ENCODE measurements around the gene GPR137B.
"Not testable (repeated sequence)": the region's sequence is repeated elsewhere in the genome, so short reads cannot be mapped to it uniquely, and the experiment has no call there.

GPR137B gene

DNA sequence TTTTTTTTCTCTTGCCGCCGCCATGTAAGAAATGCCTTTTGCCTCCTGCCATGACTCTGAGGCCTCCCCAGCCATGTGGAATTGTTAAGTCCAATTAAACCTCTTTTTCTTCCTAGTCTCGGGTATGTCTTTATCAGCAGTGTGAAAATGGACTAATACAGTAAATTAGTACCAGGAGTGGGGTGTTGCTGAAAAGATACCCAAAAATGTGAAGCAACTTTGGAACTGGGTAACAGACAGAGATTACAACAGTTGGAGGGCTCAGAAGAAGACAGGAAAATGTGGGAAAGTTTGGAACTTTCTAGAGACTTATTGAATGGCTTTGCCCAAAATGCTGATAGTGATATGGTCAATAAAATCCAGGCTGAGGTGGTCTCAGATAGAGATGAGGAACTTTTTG lies 19.4 kb downstream of the GPR137B start:
- not testable (repeated sequence) for ATAC-seq

DNA sequence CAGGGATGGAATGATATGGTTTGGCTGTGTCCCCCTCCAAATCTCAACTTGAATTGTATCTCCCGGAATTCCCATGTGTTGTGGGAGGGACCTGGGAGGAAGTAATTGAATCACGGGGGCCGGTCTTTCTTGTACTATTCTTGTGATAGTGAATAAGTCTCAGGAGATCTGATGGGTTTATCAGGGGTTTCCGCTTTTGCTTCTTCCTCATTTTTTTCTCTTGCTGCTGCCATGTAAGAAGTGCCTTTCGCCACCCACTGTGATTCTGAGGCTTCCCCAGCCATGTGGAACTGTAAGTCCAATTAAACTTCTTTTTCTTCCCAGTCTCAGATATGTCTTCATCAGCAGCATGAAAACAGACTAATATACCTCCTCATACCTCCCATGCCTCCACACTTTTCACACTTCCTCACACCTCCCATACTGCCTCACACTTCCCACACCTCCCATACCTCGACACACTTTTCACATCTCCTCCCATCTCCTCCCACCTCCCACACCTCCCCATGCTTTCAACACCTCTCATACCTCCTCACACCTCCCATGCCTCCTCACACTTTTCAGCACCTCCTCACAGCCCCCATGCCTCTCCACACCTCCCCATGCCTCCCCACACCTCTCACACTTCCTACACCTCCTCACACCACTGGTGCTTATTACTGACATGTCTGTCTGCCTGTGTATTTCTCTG lies 21.3 kb downstream of the GPR137B start:
- ATAC-seq, result no peak

DNA sequence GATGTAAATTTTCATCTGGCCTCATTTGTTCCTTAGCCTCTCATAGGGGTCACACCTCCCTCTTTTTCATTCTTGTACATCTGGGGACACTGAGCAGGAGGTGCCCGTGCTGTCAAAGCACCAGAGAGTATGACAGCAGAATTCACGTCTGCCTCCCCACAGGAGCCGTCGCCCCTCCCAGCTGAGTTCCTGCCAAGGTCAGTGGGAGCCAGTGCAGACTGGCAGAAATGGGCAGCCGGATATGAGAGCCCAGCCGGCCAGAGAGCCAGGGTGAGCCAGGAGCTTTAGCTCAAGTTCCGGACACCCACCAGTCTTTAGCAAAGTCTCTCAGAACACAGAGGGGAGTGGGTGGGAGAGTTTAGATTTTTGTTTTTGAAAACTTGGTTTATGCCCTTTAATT lies 21.9 kb downstream of the GPR137B start:
- ATAC-seq, result no peak

DNA sequence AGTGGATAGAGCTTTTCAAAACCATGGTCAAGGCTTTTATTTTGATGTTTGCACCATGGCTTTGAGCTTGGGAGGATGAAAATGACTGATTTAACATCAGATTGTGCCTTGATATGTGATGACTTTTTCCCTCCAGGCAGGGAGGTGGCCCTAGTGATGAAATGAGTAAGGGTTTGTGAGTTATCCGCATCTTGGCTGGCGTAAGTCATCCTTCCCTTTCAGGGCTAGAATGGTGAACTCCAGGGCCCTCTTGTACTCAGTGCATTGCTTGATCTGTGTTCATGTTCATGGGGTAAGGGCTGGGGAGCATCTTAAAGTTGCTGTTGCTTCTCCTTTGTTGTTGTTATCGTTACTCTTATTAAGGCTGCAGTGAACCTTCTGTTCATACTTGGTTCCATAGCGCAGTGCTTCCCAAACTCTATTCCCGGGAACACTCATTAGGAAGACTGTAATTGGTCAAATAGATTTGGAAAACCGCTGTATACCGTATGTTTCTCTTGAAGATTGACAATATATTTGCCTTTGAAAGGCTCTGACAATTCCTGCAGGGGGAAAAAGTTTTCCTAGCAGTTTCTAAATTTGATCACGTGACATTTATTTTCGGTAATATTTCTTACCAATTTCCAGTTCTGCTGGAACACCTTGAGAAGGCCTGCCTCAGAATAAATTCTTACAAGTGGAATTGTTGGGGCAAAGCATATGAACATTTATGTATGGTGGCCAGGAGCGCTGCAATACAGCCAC lies 23.1 kb downstream of the GPR137B start:
- ATAC-seq, result no peak

DNA sequence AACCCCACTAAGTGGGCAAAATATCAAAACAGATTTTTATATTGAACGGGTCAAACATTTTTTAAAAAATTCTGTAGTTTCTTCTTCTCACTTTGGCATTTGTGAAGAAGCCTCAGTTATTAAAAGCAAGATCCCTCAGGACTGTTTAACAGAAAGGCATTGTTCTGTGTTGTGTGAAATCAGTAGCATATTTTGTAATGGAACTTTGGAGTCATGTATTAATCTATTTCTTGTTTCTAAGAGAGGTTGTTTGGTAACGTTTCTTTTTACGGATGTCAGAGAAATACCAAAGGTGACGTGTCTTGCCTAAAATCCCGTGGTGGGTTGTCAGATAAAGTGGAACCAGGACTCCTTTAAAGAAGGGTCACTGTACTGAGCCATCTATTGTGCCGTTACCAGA lies 23.7 kb downstream of the GPR137B start:
- ATAC-seq, result no peak

DNA sequence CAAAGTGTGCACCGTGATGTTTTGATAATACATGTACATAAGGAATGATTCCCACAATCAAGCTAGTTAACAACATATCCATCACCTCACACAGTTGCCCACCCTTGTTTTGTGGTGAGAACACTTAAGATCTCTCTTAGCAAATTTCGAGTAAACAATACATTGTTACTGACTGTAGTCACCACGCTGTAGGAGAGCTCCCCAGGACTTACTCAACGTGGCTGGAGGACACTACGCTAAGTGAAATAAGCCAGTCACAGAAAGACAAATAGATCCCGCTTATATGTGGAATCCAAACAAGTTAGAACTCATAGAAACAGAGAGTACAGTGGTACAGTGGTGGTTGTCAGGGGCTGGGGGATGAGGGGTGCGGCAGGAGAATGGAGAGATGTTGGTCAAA lies 24.8 kb downstream of the GPR137B start:
- ATAC-seq, result no peak

DNA sequence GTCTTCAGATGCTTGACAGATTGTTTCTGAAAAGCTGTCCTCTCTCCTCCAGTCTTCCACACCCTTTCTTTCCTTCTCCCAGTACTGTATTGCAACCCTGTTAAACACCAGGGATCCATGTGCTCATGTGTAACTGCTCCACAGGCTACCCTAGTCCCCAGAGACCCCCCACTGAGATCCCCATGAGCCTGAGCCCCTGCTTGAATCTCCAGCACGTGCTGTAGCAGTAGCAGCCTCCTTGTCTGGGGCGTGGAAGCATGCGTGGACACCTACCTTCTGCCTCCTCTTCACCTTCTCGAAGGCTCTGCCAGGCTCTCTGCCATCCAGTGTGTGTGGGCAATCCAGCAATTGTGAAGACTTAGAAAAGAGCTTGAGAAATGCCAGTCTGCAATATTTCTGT lies 25.2 kb downstream of the GPR137B start:
- ATAC-seq, result no peak

DNA sequence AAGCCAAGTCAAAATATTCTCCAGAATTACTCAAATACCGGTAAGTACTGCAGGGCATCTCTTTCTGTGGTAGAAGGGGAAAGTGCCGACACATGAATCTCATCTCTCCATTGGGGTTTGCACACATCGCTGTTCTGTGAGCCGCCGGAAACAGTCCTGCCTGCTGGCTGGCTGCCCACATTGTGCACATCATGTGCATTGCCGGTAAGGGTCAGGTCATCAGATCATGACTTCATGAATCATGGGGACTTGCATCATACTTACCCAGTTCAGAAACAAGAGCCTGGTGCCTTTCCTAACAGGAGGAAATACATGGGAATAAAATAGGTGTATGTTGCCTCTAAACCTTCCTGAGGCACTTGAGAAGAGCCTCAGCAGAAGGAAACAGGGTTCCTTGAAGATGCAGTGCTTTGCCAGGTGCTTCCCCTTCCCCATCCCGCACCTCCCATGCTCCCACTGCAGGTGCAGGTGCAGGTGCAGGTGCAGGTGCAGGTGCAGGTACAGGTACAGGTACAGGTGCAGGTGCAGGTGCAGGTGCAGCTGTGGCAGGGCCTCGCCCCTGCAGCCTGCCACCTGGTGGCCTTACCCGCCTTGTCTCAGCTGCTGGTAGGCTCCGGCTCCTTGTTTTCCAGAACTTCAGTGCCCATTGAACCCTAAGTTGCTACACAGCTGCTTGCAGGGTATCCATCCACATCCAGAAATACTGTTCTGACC lies 26.5 kb downstream of the GPR137B start:
- no peak for ATAC-seq

DNA sequence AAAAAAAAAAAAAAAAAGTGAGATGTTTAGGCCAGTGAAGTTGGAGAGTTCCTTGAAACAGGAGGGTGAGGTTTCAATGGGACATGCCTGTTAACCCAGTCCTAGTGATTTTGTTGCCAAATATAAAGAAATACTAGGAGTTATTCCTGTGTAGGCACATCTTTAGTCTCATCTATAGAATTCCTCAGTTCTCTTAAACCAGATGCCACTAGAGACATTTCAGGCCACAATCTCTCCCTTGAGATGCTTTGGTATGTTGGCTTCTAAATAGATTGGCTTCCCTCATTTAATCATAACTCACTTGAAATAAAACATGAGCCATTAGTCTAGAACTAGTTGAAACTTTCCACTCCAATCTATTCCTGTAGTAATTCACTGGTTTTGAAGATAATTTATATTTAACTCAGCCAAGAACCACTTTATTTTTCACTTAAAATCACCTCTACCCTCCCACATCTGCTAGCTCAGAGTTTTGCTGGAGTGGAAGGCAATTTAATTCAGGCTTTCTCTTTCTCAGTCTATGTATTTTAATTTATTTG lies 29.8 kb downstream of the GPR137B start:
- ATAC-seq, result no peak

DNA sequence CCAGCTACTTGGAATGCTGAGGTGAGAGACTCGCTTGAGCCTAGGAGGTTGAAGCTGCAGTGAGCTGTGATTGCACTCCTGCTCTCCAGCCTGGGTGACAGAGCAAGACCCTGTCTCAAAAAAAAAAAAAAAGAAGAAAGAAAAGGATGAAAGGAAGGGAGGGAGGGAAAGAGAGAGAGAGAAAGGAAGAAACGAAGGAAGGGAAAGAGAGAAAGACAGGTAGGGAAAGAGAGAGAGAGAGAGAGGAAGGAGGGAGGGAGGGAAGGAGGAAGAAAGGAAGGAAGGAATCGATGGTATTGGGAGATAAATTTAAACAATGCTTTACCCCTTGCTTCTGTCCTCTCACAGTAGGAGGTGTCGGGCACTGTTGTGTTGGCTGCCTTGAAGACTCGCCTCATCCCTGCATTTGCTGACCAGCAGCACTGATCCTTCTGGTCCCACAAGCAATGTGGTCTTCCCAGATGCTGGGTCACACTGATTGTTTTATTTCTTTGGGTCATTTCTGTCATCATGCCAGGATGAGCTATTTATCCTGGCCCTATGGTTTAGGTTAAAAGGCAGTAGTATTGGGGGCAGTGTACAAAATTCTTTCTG lies 30.9 kb downstream of the GPR137B start:
- ATAC-seq, result no peak

DNA sequence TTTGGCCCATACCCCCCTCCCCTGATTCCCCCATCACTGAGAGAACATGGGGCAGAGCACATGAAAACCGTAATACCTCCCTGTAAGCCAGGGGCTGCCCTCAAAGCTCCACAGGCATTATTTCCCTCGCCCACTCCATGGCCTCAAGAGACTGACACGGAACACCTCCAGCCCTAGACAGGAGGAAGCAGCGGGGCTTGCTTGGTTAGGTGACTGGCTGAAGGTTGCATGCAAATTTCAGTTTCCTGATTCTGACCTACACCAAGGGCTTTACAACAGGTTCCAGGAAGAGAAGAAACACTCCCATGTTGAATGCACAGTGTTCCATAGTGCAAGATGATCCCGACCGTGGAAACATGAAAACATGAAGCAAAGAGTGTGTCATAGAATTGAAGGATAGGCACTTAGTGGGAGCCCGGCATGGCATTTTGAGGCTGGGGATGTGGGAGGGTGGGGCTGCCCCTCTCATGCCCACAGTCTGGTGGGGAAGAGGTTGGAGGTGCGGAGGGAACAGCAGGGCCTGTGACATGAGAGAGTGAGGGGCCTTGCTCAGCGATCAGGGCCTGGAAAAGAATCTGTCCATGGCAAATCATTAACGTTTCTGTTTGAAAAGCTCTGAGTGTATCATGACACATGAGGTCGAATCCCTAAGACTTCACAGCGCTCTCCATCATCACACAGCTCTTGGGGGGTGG lies 33.5 kb downstream of the GPR137B start:
- ATAC-seq, result no peak

DNA sequence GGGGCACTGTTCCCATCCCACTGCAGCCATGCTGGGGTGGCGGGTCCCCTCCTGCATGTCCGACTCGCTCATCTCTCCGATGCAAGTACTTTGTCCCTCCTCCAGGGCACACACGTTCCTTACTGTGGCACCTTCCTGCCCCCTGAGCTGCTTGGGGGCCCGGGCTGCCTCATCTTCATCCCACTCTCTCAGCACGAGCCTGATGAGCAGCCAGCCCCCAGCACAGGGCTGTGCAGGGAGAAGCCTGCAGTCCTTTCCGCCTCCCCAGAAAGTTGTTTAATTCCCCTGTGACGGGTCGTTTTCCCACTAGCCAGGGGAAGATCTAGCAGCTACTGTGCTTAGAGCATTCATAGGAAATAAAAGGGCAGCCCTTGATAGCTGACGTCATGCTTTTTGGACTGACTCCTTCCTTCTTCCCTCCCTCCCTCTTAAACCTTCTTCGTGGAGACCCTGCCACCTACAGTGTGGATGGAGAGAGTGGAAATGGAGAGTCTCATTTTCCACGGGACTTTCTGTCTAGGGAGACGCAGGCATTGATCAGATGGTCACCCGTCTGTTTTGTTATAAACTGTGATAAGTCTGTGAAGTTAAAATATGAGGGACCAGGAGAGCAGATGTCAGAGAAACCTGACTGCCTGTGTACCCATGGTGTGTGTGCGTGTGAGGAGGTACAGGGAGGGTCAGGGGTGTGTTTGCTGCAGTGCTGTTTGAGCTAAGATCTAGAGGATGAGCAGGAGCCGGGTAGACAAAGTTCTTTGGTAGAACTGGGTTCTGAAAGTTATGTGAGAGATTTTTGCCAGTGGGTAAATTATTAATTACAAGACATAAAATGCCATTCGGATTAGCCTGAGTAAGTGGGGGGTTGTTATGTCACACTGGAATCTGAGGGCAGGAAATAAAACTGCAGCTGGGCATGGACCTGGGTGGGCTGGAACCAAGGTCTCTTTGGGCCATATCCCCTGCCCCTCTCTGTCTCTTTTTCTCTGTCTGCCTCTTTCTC lies 34.3 kb downstream of the GPR137B start:
- ATAC-seq, result no peak

DNA sequence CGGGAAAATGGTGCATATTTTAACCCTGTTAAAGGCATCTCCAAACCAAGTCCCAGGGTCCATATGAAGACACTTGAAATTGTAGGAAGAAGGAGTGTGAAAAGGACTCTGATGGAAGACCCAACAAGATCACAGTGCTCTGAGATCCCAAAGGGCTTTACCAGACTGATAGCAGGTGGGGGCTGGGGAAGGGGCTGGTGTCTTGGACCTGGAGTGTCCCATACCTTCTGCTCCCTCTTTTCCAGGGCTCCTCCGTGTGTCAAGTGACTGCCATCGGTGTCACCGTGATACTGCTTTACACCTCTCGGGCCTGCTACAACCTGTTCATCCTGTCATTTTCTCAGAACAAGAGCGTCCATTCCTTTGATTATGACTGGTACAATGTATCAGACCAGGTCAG lies 37.3 kb downstream of the GPR137B start:
- no peak for ATAC-seq

DNA sequence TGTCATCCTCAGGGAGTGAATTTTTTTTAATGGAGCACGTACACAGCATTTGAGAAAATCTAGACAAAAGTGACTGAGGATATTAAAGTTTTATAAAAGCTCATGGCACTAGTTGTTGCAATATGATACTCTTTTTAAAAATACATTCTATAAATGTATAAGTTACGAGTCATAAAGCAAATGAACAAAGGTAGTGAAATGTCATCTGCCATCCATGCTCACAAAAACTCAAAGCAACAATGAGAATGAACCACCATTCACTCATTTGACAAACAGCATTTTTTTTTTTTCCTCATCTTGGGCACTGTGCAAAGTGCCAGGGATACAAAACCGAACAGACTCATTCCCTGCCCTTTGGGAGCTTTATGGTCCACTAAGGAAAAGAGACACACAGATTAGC lies 38.7 kb downstream of the GPR137B start:
- no peak for ATAC-seq

DNA sequence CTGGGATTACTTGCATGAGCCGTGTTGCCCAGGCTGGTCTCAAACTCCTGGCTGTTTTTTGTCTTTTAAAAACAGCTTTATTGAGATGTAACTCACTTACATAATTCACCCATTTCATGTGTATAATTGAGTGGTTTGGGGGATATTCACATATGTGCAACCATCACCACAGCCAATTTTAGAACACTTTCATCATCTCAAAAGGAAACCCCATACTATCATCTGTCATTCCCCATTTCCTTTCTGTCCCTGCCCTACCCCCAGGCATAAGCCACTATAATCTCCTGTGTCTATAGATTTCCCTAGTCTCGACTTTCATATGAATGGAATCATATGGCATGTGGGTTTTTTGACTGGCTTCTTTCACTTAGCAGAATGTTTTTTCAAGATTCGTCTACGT lies 43.3 kb downstream of the GPR137B start:
- ATAC-seq, result no peak

DNA sequence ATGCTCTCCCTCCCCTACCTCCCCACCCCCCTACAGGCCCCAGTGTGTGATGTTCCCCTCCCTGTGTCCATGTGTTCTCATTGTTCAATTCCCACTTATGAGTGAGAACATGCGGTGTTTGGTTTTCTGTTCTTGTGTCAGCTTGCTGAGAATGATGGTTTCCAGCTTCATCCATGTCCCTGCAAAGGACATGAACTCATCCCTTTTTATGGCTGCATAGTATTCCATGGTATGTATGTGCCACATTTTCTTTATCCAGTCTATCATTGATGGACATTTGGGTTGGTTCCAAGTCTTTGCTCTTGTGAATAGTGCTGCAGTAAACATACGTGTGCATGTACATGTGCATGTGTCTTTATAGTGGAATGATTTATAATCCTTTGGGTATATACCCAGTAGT lies 44.1 kb downstream of the GPR137B start:
- ATAC-seq, result not testable (repeated sequence)

DNA sequence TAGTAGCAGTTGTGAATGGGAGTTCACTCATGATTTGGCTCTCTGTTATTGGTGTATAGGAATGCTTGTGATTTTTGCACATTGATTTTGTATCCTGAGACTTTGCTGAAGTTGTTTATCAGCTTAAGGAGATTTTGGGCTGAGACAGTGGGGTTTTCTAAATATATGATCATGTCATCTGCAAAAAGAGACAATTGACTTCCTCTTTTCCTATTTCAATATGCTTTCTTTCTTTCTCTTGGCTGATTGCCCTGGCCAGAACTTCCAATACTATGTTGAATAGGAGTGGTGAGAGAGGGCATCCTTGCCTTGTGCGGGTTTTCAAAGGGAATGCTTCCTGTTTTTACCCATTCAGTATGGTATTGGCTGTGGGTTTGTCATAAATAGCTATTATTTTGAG lies 45.7 kb downstream of the GPR137B start:
- ATAC-seq, result not testable (repeated sequence)

DNA sequence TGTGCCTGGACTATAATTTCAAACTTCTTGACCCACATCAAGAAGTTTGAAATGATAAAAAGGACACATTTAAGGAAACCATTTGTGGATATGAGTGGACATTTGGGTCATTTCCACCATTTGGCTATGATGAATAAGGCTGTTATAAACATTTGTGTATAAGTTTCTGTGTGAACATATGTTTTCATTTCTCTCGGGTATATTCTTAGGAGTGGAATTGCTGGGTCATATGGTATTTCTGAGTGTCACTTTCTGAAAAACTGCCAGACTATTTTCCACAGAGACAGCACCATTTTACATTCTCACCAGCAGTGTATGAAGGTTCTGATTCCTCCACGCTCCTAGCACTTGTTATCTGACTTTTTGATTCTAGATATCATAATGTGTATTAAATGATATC lies 50.8 kb downstream of the GPR137B start:
- ATAC-seq, result no peak

DNA sequence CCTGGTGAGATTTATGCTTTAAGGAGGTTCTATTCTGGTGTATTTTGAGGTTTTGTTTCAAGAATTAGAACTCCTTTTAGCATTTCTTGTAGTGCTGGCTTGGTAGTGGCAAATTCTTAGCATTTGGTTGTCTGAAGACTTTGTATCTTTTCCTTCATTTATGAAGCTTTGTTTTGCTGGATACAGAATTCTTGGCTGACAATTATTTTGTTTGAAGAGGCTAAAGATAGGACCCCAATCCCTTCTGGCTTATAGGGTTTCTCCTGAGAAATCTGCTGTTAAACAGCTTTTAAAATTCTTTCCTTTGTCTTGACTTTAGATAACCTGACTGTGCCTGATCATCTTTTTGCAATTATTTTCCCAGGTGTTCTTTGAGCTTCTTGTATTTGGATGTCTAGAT lies 58.6 kb downstream of the GPR137B start:
- ATAC-seq, result no peak

DNA sequence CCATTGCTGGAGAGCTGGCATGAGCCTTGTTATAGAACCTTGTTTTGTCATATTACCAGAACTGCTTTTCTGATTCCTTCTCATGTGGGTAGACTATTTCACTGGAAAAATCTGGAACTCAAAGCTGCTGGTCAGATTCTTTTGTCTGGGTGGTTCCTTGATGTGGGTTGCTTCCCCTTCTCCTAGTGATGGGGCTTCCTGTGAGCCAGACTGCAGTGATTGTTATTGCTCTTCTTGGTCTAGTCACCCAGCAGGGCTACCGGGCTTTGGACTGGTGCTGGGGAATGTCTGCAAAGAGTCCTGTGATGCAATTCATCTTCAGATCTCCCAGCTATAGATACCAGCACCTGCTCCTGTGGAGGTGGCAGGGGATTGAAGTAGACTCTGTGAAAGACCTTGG lies 59.4 kb downstream of the GPR137B start:
- no peak for ATAC-seq

DNA sequence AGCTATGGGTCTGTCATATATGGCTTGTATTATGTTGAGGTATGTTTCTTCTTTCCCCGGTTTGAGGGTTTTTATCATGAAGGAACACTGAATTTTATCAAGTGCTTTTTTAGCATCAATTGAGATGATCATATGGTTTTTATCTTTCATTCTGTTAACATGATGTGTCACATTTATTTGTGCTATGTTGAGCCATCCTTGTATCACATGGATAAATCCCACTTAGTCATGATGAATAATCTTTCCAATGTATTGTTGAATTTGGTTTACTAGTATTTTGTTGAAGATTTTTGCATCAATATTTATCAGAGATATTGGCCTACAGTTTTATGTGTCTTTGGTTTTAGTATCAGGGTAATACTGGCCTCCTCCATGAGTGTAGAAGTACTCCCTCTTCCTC lies 61.7 kb downstream of the GPR137B start:
- ATAC-seq, result no peak

All from activated CD4-positive, CD25-positive, alpha-beta regulatory T cell treated with anti-CD3 and anti-CD28 coated beads, Interleukin-2, amount 50 U/mL, for 24 hours (primary cell).